ENCODE results near the gene LTBR. TPM values are rescaled to one million over a fixed set of nuclear protein-coding genes. Genes with fewer than 3 reads are reported as not detected.

The LTBR gene
- total RNA-seq, 1 experiment from 2014 or later, result 194 TPM

- no peaks in the 10 kb centered on the region for H3K27me3 ChIP-seq (replicated peaks; ENCODE audit: control insufficient read depth, insufficient read depth, low read length)
- CTCF ChIA-PET, result no interaction called here
- H3K27me3 Mint-ChIP-seq (ENCODE audit: insufficient read depth, unreplicated experiment), result no peaks in the 10 kb centered on the region
- no peaks in the 10 kb centered on the region for H3K9me3 ChIP-seq
- intact Hi-C loops (cut with micrococcal nuclease; ENCODE audit: unreplicated experiment), result no loop called here
- H3K36me3 ChIP-seq (ENCODE audit: control insufficient read depth, insufficient read depth, low read length), result no peaks in the 10 kb centered on the region
- H3K4me3 ChIP-seq (ENCODE audit: low read depth, low read length), result no peak overlapping the region
- BruUV-seq (replicated peaks), result no TSS peak
- H3K4me1 ChIP-seq, result no peaks in the 10 kb centered on the region
- POLR2A ChIA-PET, result no interaction called here
- peaks cover 22% of the 10 kb centered on the region for H3K36me3 Mint-ChIP-seq (ENCODE audit: insufficient read depth, unreplicated experiment)
- H3K9me3 Mint-ChIP-seq (ENCODE audit: unreplicated experiment), result peaks cover 9% of the 10 kb centered on the region
- no peak overlapping the region for H3K4me3 Mint-ChIP-seq (ENCODE audit: unreplicated experiment)
- no peak for DNase-seq
- no peak overlapping the region for H3K27ac Mint-ChIP-seq (ENCODE audit: unreplicated experiment)
- TF ChIP-seq CTCF (IDR thresholded peaks at IDR 0.05; ENCODE audit: insufficient read depth in 1 of 2, low read depth in 1 of 2, low read length in 1 of 2, severe bottlenecking in 1 of 2, unreplicated experiment in 1 of 2), result no peak
- peaks cover 7% of the 10 kb centered on the region for H3K4me1 Mint-ChIP-seq (ENCODE audit: low read depth, unreplicated experiment)
Measured at GRCh38 chr12:6396031-6396430, 12.1 kb downstream of the LTBR start.

DNA sequence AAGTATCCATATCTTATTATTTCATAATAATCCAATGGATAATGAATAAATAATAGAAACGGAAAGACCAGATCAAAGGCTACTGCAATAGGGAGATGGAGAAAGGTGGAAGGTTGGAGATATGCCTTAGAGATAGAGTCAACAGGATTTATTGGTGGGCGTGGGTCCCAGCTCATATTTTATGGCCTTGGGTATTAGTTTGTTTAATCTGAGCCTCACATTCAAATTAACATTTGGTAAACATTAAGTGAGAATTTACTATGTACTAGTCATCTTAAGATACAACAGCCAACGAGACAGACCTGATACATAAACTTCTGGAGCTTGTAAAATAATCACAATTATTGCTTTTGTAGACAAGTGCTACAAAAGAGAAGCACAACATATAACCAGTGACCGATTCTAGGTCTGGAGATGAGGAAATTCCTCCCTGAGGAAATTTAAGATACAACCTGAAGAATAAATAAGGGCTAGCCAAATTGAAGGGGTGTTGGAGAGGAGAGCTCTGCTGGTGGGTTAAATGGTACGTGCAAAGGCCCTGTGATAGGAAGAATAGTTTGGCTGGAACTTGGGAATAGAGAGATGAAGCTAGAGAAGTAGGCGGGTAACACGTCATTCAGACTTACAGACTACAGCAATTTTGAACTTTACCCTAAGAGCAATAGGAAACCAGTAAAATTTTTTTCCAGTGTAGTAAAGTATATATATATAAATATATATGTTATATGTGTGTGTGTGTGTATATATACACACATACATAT lies 16.1 kb downstream of the LTBR start:
- Histone ChIP-seq H3K9me3 (no peaks in the 10 kb centered on the region), H3K4me3 (ENCODE audit: low read depth, low read length) (no peak overlapping the region), H3K27me3 (replicated peaks; ENCODE audit: control insufficient read depth, insufficient read depth, low read length) (no peaks in the 10 kb centered on the region), H3K36me3 (ENCODE audit: control insufficient read depth, insufficient read depth, low read length) (no peaks in the 10 kb centered on the region), H3K4me1 (no peaks in the 10 kb centered on the region)
- no peaks in the 10 kb centered on the region for H3K27me3 Mint-ChIP-seq (ENCODE audit: insufficient read depth, unreplicated experiment)
- no peak for DNase-seq
- no peak overlapping the region for H3K27ac Mint-ChIP-seq (ENCODE audit: unreplicated experiment)
- CTCF ChIA-PET, result interaction anchor here (0.6 kb wide), 1 partner anchor 305 kb away, joined by 4 read pairs; no protein-coding TSS in a partner anchor
- intact Hi-C loops (cut with micrococcal nuclease; ENCODE audit: unreplicated experiment), result loop anchor here (1.0 kb wide), 1 partner anchor 24 kb away; no protein-coding TSS in a partner anchor
- peaks cover 7% of the 10 kb centered on the region for H3K4me1 Mint-ChIP-seq (ENCODE audit: low read depth, unreplicated experiment)
- TF ChIP-seq CTCF (IDR thresholded peaks at IDR 0.05; ENCODE audit: insufficient read depth in 1 of 2, low read depth in 1 of 2, low read length in 1 of 2, severe bottlenecking in 1 of 2, unreplicated experiment in 1 of 2), result no peak
- H3K4me3 Mint-ChIP-seq (ENCODE audit: unreplicated experiment), result no peak overlapping the region
- H3K36me3 Mint-ChIP-seq (ENCODE audit: insufficient read depth, unreplicated experiment), result peaks cover 5% of the 10 kb centered on the region
- POLR2A ChIA-PET, result no interaction called here
- BruUV-seq (replicated peaks), result no TSS peak
- H3K9me3 Mint-ChIP-seq (ENCODE audit: unreplicated experiment), result peaks cover 9% of the 10 kb centered on the region

GRCh38 chr12:6404390-6404789 lies 20.4 kb downstream of the LTBR start:
- peaks cover 12% of the 10 kb centered on the region for H3K4me1 Mint-ChIP-seq (ENCODE audit: low read depth, unreplicated experiment)
- intact Hi-C loops (cut with micrococcal nuclease; ENCODE audit: unreplicated experiment), result no loop called here
- H3K4me3 Mint-ChIP-seq (ENCODE audit: unreplicated experiment), result no peak overlapping the region
- no peak overlapping the region for H3K4me3 ChIP-seq (ENCODE audit: low read depth, low read length)
- H3K9me3 Mint-ChIP-seq (ENCODE audit: unreplicated experiment), result peaks cover 16% of the 10 kb centered on the region
- ChIA-PET CTCF (no interaction called here), POLR2A (interaction anchor here (0.6 to 0.7 kb wide), 2 partner anchors 34 to 86 kb away, joined by 8 to 14 read pairs; no protein-coding TSS in a partner anchor)
- no peaks in the 10 kb centered on the region for H3K36me3 ChIP-seq (ENCODE audit: control insufficient read depth, insufficient read depth, low read length)
- H3K27ac Mint-ChIP-seq (ENCODE audit: unreplicated experiment), result no peak overlapping the region
- BruUV-seq (replicated peaks), result no TSS peak
- H3K27me3 ChIP-seq (replicated peaks; ENCODE audit: control insufficient read depth, insufficient read depth, low read length), result no peaks in the 10 kb centered on the region
- TF ChIP-seq CTCF (IDR thresholded peaks at IDR 0.05; ENCODE audit: insufficient read depth in 1 of 2, low read depth in 1 of 2, low read length in 1 of 2, severe bottlenecking in 1 of 2, unreplicated experiment in 1 of 2), result no peak
- H3K27me3 Mint-ChIP-seq (ENCODE audit: insufficient read depth, unreplicated experiment), result no peaks in the 10 kb centered on the region
- peaks cover 8% of the 10 kb centered on the region for H3K36me3 Mint-ChIP-seq (ENCODE audit: insufficient read depth, unreplicated experiment)
- peaks cover 5% of the 10 kb centered on the region; the same call in 1 of the 2 replicates for H3K9me3 ChIP-seq
- 0 out of 2 replicates have a peak, but pooled peaks cover 4% of the 10 kb centered on the region for H3K4me1 ChIP-seq
- DNase-seq, result no peak

All from Caco-2 (cell line).